GM10266 (cell line): ENCODE measurements around the gene GPLD1.

Experiments used
- DNase-seq: peaks from one replicate; pipeline ENCODE4 v3.0.0; 2012; ENCODE audit errors: extremely low spot score
- CTCF ChIP-seq: IDR thresholded peaks from 2 replicates; pipeline ENCODE4 v1.5.1; 2012; ENCODE audit warnings: mild to moderate bottlenecking, low read depth; ENCODE audit not compliant: control insufficient read depth, insufficient read depth; ENCODE audit errors: missing control alignments

GPLD1 gene

GRCh38 chr6:24472181-24472580, 17.2 kb downstream of the GPLD1 start:
- no peak for DNase-seq

GRCh38 chr6:24469811-24470210, 19.6 kb downstream of the GPLD1 start:
- TF ChIP-seq CTCF: no peak
- no peak for DNase-seq

More at GRCh38 chr6:24472181-24472580, 17.2 kb downstream of the GPLD1 start:
- TF ChIP-seq CTCF: no peak

- no peak for TF ChIP-seq CTCF
- DNase-seq: no peak
These were observed 24.9 kb downstream of the GPLD1 start for GRCh38 chr6:24464253-24465038.

GRCh38 chr6:24460966-24461365, 28.4 kb downstream of the GPLD1 start:
- no peak for DNase-seq
- TF ChIP-seq CTCF: no peak

GRCh38 chr6:24458941-24459340, 30.4 kb downstream of the GPLD1 start:
- DNase-seq: no peak
- TF ChIP-seq CTCF: no peak

- no peak for TF ChIP-seq CTCF
- no peak for DNase-seq
These were observed 31.2 kb downstream of the GPLD1 start for GRCh38 chr6:24458134-24458533.

GRCh38 chr6:24455061-24455460, 34.3 kb downstream of the GPLD1 start:
- no peak for DNase-seq
- TF ChIP-seq CTCF: no peak
